A673 (cell line): Measurements from ENCODE around the gene TMEM131L. TPM values are rescaled to one million over a fixed set of nuclear protein-coding genes. Genes with fewer than 3 reads are reported as not detected.

Experiments used
- BruUV-seq: library from RNA; stranded (reverse); fragments of 400-500 nt; replicated peaks from 2 replicates; lab custom pipeline; 2021; lab: Mats Ljungman, UMichigan
- CTCF ChIA-PET: fragments of 300-600 bp; sonication (Branson Sonifier 250); formaldehyde crosslinking; loops from one replicate; lab custom pipeline; 2022; ENCODE audit warnings: antibody characterized with exemption; lab: Charles Lee
- POLR2A ChIA-PET: fragments of 300-600 bp; sonication (Branson Sonifier 250); formaldehyde crosslinking; loops from one replicate; lab custom pipeline; 2022; ENCODE audit warnings: antibody characterized with exemption; ENCODE audit not compliant: low non-redundant PET; lab: Charles Lee
- DNase-seq: peaks from one replicate; pipeline ENCODE4 v3.0.0-alpha.2; 2015; ENCODE audit warnings: low spot score
- H3K27ac ChIP-seq: fragments of 200-600 bp; sonication (generic); 2 replicates; pipeline ENCODE4 v1.5.1; 2016; ENCODE audit warnings: mixed run types, low read depth, mild to moderate bottlenecking, mixed read lengths, antibody characterized with exemption, low read length; ENCODE audit not compliant: poor library complexity, severe bottlenecking
- H3K27me3 ChIP-seq: fragments of 200-600 bp; sonication (generic); replicated peaks from 2 replicates; pipeline ENCODE4 v1.6.1; 2017; ENCODE audit warnings: mixed run types, low read depth, mild to moderate bottlenecking, mixed read lengths, antibody characterized with exemption, low read length; ENCODE audit not compliant: insufficient read depth, poor library complexity
- H3K36me3 ChIP-seq: fragments of 200-600 bp; sonication (generic); 2 replicates; pipeline ENCODE4 v1.6.1; 2016; ENCODE audit warnings: mixed run types, mild to moderate bottlenecking, mixed read lengths, antibody characterized with exemption, low read length; ENCODE audit not compliant: insufficient read depth, poor library complexity, severe bottlenecking
- H3K4me1 ChIP-seq: fragments of 200-600 bp; sonication (generic); 2 replicates; pipeline ENCODE4 v1.6.1; 2017; ENCODE audit warnings: mixed run types, mild to moderate bottlenecking, mixed read lengths, antibody characterized with exemption, low read length; ENCODE audit not compliant: insufficient read depth, poor library complexity, severe bottlenecking
- H3K4me3 ChIP-seq: fragments of 200-600 bp; sonication (generic); 2 replicates; pipeline ENCODE4 v1.5.1; 2016; ENCODE audit warnings: low read depth, mixed run types, mild to moderate bottlenecking, mixed read lengths, low read length; ENCODE audit not compliant: poor library complexity, severe bottlenecking
- H3K9me3 ChIP-seq: fragments of 200-600 bp; sonication (generic); 2 replicates; pipeline ENCODE4 v1.6.1; 2016; ENCODE audit warnings: mixed run types, low read depth, mild to moderate bottlenecking, mixed read lengths, antibody characterized with exemption, low read length; ENCODE audit not compliant: poor library complexity, severe bottlenecking
- CTCF ChIP-seq: fragments of 300-800, 200-600 bp; sonication (generic); conservative IDR thresholded peaks from 2 replicates; pipeline ENCODE4 v1.5.1; 2017; ENCODE audit warnings: low read depth, mild to moderate bottlenecking, antibody characterized with exemption, low read length, moderate library complexity, mixed read lengths
- EZH2 ChIP-seq: fragments of 200-600 bp; sonication (generic); IDR thresholded peaks from 2 replicates; pipeline ENCODE4 v1.6.1; 2017; ENCODE audit warnings: borderline replicate concordance, low read depth, mild to moderate bottlenecking, mixed read lengths, antibody characterized with exemption, low read length; ENCODE audit not compliant: poor library complexity, severe bottlenecking
- intact Hi-C: fragments of 100-400 bp; cut with micrococcal nuclease; formaldehyde crosslinking; loops from one replicate; pipeline ENCODE4 v1.10.0; 2022; ENCODE audit not compliant: unreplicated experiment
- total RNA-seq: library from RNA; stranded (reverse); gene quantifications from 2 replicates; pipeline ENCODE4 v1.2.3, GENCODE V29; 2021

TMEM131L gene
- total RNA-seq, 1 experiment from 2014 or later: 18.4 TPM

GRCh38 chr4:153420361-153420760, 45.8 kb upstream of the TMEM131L start:
- no TSS peak for BruUV-seq
- TF ChIP-seq CTCF: no peak
- POLR2A ChIA-PET: no interaction called here
- H3K27me3 ChIP-seq: no peaks in the 10 kb centered on the region
- H3K27ac ChIP-seq: no peak overlapping the region
- H3K36me3 ChIP-seq: no peaks in the 10 kb centered on the region
- intact Hi-C loops: loop anchor here (10.0 kb wide), 1 partner anchor 276 kb away; no protein-coding TSS in a partner anchor
- peaks cover 4% of the 10 kb centered on the region for H3K4me1 ChIP-seq
- no peak for DNase-seq
- H3K9me3 ChIP-seq: no peaks in the 10 kb centered on the region
- H3K4me3 ChIP-seq: no peak overlapping the region
- CTCF ChIA-PET: no interaction called here

- no peak for TF ChIP-seq EZH2
- ChIA-PET CTCF (no interaction called here), POLR2A (no interaction called here)
- no peaks in the 10 kb centered on the region for H3K36me3 ChIP-seq
- no peak overlapping the region for H3K27ac ChIP-seq
- H3K4me3 ChIP-seq: no peak overlapping the region
- no peaks in the 10 kb centered on the region for H3K9me3 ChIP-seq
- peaks cover 4% of the 10 kb centered on the region for H3K4me1 ChIP-seq
- DNase-seq: no peak
- BruUV-seq: no TSS peak
- intact Hi-C loops: loop anchor here (10.0 kb wide), 1 partner anchor 277 kb away; no protein-coding TSS in a partner anchor
- no peaks in the 10 kb centered on the region for H3K27me3 ChIP-seq
Observed at GRCh38 chr4:153421941-153422340, 44.2 kb upstream of the TMEM131L start.

- intact Hi-C loops: loop anchor here (10.0 kb wide), 1 partner anchor 282 kb away; no protein-coding TSS in a partner anchor
- Histone ChIP-seq H3K36me3 (no peaks in the 10 kb centered on the region), H3K4me3 (no peak overlapping the region), H3K4me1 (no peaks in the 10 kb centered on the region), H3K27me3 (no peaks in the 10 kb centered on the region), H3K27ac (no peak overlapping the region), H3K9me3 (no peaks in the 10 kb centered on the region)
- ChIA-PET POLR2A (no interaction called here), CTCF (no interaction called here)
- no peak for TF ChIP-seq EZH2
- no peak for TF ChIP-seq CTCF
- BruUV-seq: no TSS peak
- DNase-seq: no peak
Observed at GRCh38 chr4:153426207-153426885, 39.8 kb upstream of the TMEM131L start.
